Smooth muscle cell (in vitro differentiated cells): ENCODE results near the gene COMMD10. TPM values are rescaled to one million over a fixed set of nuclear protein-coding genes. Genes with fewer than 3 reads are reported as not detected.

Experiments
- DNase-seq: peaks from one replicate; lab custom pipeline; 2025; ENCODE audit not compliant: unreplicated experiment; lab: John Stamatoyannopoulos, UW
- H2AFZ ChIP-seq: fragments of 200-600 bp; sonication (generic); 2 replicates; pipeline ENCODE4 v1.6.0; 2016; ENCODE audit warnings: antibody characterized with exemption, low read depth, mild to moderate bottlenecking
- H3F3A ChIP-seq: fragments of 200-600 bp; sonication (generic); 2 replicates; pipeline ENCODE4 v1.6.0; 2017; ENCODE audit warnings: antibody characterized with exemption, low read depth
- H3K27ac ChIP-seq: fragments of 200-600 bp; sonication (generic); 2 replicates; pipeline ENCODE4 v1.5.1; 2016; ENCODE audit warnings: low read depth, mild to moderate bottlenecking
- H3K27me3 ChIP-seq: fragments of 200-600 bp; sonication (generic); 2 replicates; pipeline ENCODE4 v1.6.1; 2016; ENCODE audit warnings: low read depth, mild to moderate bottlenecking
- H3K36me3 ChIP-seq: fragments of 200-600 bp; sonication (generic); 2 replicates; pipeline ENCODE4 v1.5.1; 2016; ENCODE audit warnings: low read depth
- H3K4me1 ChIP-seq: fragments of 200-600 bp; sonication (generic); 2 replicates; pipeline ENCODE4 v1.5.1; 2016; ENCODE audit warnings: low read depth
- H3K4me2 ChIP-seq: fragments of 200-600 bp; sonication (generic); 2 replicates; pipeline ENCODE4 v1.6.0; 2016; ENCODE audit warnings: mild to moderate bottlenecking
- H3K4me3 ChIP-seq: fragments of 200-600 bp; sonication (generic); 2 replicates; pipeline ENCODE4 v1.5.1; 2016; ENCODE audit warnings: mild to moderate bottlenecking
- H3K79me2 ChIP-seq: fragments of 200-600 bp; sonication (generic); 2 replicates; pipeline ENCODE4 v1.6.0; 2016; ENCODE audit warnings: low read depth, mild to moderate bottlenecking
- H3K9ac ChIP-seq: fragments of 200-600 bp; sonication (generic); 2 replicates; pipeline ENCODE4 v1.6.0; 2016; ENCODE audit warnings: low read depth
- H3K9me3 ChIP-seq: fragments of 200-600 bp; sonication (generic); replicated peaks from 2 replicates; pipeline ENCODE4 v1.5.1; 2016; ENCODE audit warnings: low read depth
- H4K20me1 ChIP-seq: fragments of 200-600 bp; sonication (generic); 2 replicates; pipeline ENCODE4 v1.6.0; 2016; ENCODE audit warnings: low read depth
- CTCF ChIP-seq: fragments of 200-600 bp; sonication (generic); IDR thresholded peaks from 2 replicates; pipeline ENCODE4 v1.5.1; 2017; ENCODE audit warnings: borderline replicate concordance, mild to moderate bottlenecking, antibody characterized with exemption; ENCODE audit not compliant: insufficient read depth, poor library complexity, severe bottlenecking
- WGBS: methylation state at CpG from one replicate; pipeline ENCODE4 v1.1.7; 2016; ENCODE audit warnings: low lambda C conversion rate; 5-methylcytosine and 5-hydroxymethylcytosine counted together
- polyA plus RNA-seq: library from polyadenylated mRNA; unstranded; fragments of >200 nt; fragmentation: Nextera tagmentation; extraction: Ambion mirVana; gene quantifications from 2 replicates; pipeline ENCODE4 v1.2.1, GENCODE V29; 2016
- total RNA-seq: library from RNA; depleted of rRNA; stranded (reverse); fragments of >200 nt; gene quantifications from 2 replicates; pipeline ENCODE4 v1.2.3, GENCODE V29; 2014

COMMD10 gene
- total and polyA plus RNA-seq, 2 experiments from 2014 or later: 28.4 to 40.4 TPM

DNA sequence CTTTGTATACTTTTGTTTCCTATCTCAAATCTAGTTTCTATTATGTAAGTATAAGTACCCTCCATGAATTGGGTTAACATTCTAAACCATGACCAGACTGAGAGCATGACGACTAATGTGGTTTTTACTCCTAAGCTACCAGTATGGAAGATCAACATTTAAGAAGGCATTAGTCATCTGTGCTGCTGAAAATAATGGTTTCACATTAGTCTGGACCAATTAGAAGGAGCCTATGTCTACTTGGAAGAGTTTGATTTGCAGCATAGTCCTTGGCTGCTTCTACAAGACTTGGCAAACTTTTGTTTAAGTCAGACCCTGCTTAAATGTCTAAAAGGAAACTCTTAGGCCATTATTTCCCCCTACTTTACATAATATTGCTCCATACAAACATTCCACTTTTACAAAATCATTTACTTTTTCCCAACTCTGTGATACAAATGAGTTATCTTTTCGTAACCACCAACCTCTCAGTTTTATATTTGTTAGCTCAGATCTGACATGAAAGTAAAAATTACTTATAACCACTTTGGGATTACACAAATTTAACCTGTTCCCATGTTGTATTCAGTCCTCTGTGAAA lies 186.7 kb downstream of the COMMD10 start:
- H3K9me3 ChIP-seq: peaks cover under 1% of the 10 kb centered on the region
- no peak overlapping the region for H3K4me3 ChIP-seq
- no peak for DNase-seq
- H3K4me1 ChIP-seq: no peaks in the 10 kb centered on the region
- H3K36me3 ChIP-seq: no peaks in the 10 kb centered on the region
- no peaks in the 10 kb centered on the region for H3F3A ChIP-seq
- no peak overlapping the region for H3K4me2 ChIP-seq
- 73% methylated on average over 2 of the region's 2 CpGs for WGBS
- H4K20me1 ChIP-seq: no peaks in the 10 kb centered on the region
- TF ChIP-seq CTCF: no peak
- H3K79me2 ChIP-seq: no peaks in the 10 kb centered on the region
- no peak overlapping the region for H2AFZ ChIP-seq
- H3K9ac ChIP-seq: no peak overlapping the region
- no peaks in the 10 kb centered on the region for H3K27me3 ChIP-seq
- H3K27ac ChIP-seq: no peak overlapping the region

- peaks cover 7% of the 10 kb centered on the region for H3K9me3 ChIP-seq
- no peaks in the 10 kb centered on the region for H3F3A ChIP-seq
- H4K20me1 ChIP-seq: no peaks in the 10 kb centered on the region
- H3K36me3 ChIP-seq: no peaks in the 10 kb centered on the region
- H3K4me3 ChIP-seq: no peak overlapping the region
- H3K9ac ChIP-seq: no peak overlapping the region
- H3K79me2 ChIP-seq: no peaks in the 10 kb centered on the region
- no peak for TF ChIP-seq CTCF
- no peak overlapping the region for H3K4me2 ChIP-seq
- no peak overlapping the region for H2AFZ ChIP-seq
- no peak for DNase-seq
- H3K4me1 ChIP-seq: no peaks in the 10 kb centered on the region
- no peak overlapping the region for H3K27ac ChIP-seq
- 88% methylated on average over 5 of the region's 5 CpGs for WGBS
- no peaks in the 10 kb centered on the region for H3K27me3 ChIP-seq
These were observed 187.6 kb downstream of the COMMD10 start for GRCh38 chr5:116272281-116272941.

GRCh38 chr5:116273448-116274242 lies 188.8 kb downstream of the COMMD10 start:
- TF ChIP-seq CTCF: no peak
- Histone ChIP-seq H3K4me1 (no peaks in the 10 kb centered on the region), H3K36me3 (no peaks in the 10 kb centered on the region), H3K9me3 (peaks cover 7% of the 10 kb centered on the region), H2AFZ (no peak overlapping the region), H3K4me3 (no peak overlapping the region), H4K20me1 (no peaks in the 10 kb centered on the region), H3K79me2 (no peaks in the 10 kb centered on the region), H3K9ac (no peak overlapping the region), H3K27me3 (no peaks in the 10 kb centered on the region), H3F3A (no peaks in the 10 kb centered on the region), H3K27ac (no peak overlapping the region), H3K4me2 (no peak overlapping the region)
- whole genome bisulfite sequencing: 16% methylated on average over 1 of the region's 1 CpG
- no peak for DNase-seq
